H1 (cell line): ENCODE measurements around the gene ARFGEF3. TPM values are rescaled to one million over a fixed set of nuclear protein-coding genes. Genes with fewer than 3 reads are reported as not detected.

Experiments used
- CTCF ChIA-PET: fragments of 300-600 bp; sonication (Branson Sonifier 250); formaldehyde crosslinking; loops from one replicate; lab custom pipeline; 2021; ENCODE audit not compliant: partially characterized antibody; lab: Charles Lee
- POLR2A ChIA-PET: fragments of 300-600 bp; sonication (Branson Sonifier 250); formaldehyde crosslinking; loops from one replicate; lab custom pipeline; 2021; ENCODE audit warnings: inconsistent platforms; ENCODE audit not compliant: partially characterized antibody; lab: Charles Lee
- DNase-seq, 2 experiments: peaks; one replicate each; pipeline versions ENCODE4 v3.0.0 to v3.0.0-alpha.2; 2010 to 2022; ENCODE audit warnings: low spot score in 2 of 2, low read depth in 1 of 2, mixed read lengths in 1 of 2
- FAIRE-seq: peaks from 2 replicates; lab custom pipeline; 2011; peaks lifted over from hg19 to GRCh38; lab: Jason Lieb, UNC
- H2AFZ ChIP-seq: 2 replicates; pipeline ENCODE4 v1.8.1; 2012; ENCODE audit warnings: low read length, inconsistent platforms
- H2AK5ac ChIP-seq: 2 replicates; pipeline ENCODE4 v1.6.1; 2013; ENCODE audit warnings: low read depth, low read length
- H2BK120ac ChIP-seq: replicated peaks from 2 replicates; pipeline ENCODE3; 2013; ENCODE audit warnings: low read depth, low read length, inconsistent platforms
- H2BK12ac ChIP-seq: 2 replicates; pipeline ENCODE4 v1.6.1; 2013; ENCODE audit warnings: low read depth, low read length
- H2BK15ac ChIP-seq: 2 replicates; pipeline ENCODE4 v1.6.1; 2013; ENCODE audit warnings: low read length
- H2BK20ac ChIP-seq: 2 replicates; pipeline ENCODE4 v1.6.1; 2013; ENCODE audit warnings: low read length
- H2BK5ac ChIP-seq: 2 replicates; pipeline ENCODE4 v1.6.1; 2013; ENCODE audit warnings: low read depth, low read length
- H3K14ac ChIP-seq: 2 replicates; pipeline ENCODE4 v1.6.1; 2013; ENCODE audit warnings: inconsistent platforms; ENCODE audit not compliant: insufficient read length
- H3K18ac ChIP-seq: 2 replicates; pipeline ENCODE4 v1.6.1; 2013; ENCODE audit warnings: low read length; ENCODE audit errors: extremely low read depth
- H3K23ac ChIP-seq: 2 replicates; pipeline ENCODE4 v1.6.1; 2013; ENCODE audit warnings: inconsistent platforms; ENCODE audit not compliant: insufficient read length
- H3K23me2 ChIP-seq: 2 replicates; pipeline ENCODE4 v1.6.1; 2013; ENCODE audit warnings: low read depth, low read length
- H3K27ac ChIP-seq: 2 replicates; pipeline ENCODE4 v1.6.1; 2011; ENCODE audit warnings: low read depth, low read length, inconsistent platforms
- H3K27me3 ChIP-seq, 4 experiments: replicated peaks in 1 of 4; 1 replicate in 1 of 4; 2 replicates in 3 of 4; pipeline versions ENCODE4 v1.6.1 to v1.8.1; 2011 to 2013; ENCODE audit warnings: low read length in 3 of 4, mild to moderate bottlenecking in 3 of 4, inconsistent platforms in 2 of 4, mixed read lengths in 2 of 4, moderate library complexity in 1 of 4; ENCODE audit not compliant: control insufficient read depth in 3 of 4, insufficient read depth in 3 of 4; ENCODE audit errors: extremely low read depth in 1 of 4
- H3K36me3 ChIP-seq, 4 experiments: 2 replicates each; pipeline versions ENCODE4 v1.6.1 to v1.8.1; 2011 to 2013; ENCODE audit warnings: mild to moderate bottlenecking in 4 of 4, low read length in 3 of 4, moderate library complexity in 2 of 4, control low read depth in 1 of 4, inconsistent platforms in 1 of 4; ENCODE audit not compliant: insufficient read depth in 4 of 4, control insufficient read depth in 2 of 4
- H3K4ac ChIP-seq: replicated peaks from 2 replicates; pipeline ENCODE3; 2013; ENCODE audit warnings: low read length, low read depth, mixed read lengths, inconsistent platforms; ENCODE audit not compliant: insufficient read length
- H3K4me1 ChIP-seq, 4 experiments: replicated peaks in 1 of 4; 1 replicate in 1 of 4; 2 replicates in 3 of 4; pipeline versions ENCODE4 v1.6.1 to v1.8.1; 2011 to 2013; ENCODE audit warnings: low read length in 3 of 4, inconsistent platforms in 2 of 4, mixed read lengths in 1 of 4; ENCODE audit not compliant: insufficient read depth in 4 of 4, control insufficient read depth in 3 of 4
- H3K4me2 ChIP-seq, 2 experiments: 2 replicates each; pipeline versions ENCODE4 v1.6.1 to v1.8.1; 2011 to 2013; ENCODE audit warnings: low read depth in 2 of 2, low read length in 2 of 2, control low read depth in 1 of 2, inconsistent platforms in 1 of 2, mild to moderate bottlenecking in 1 of 2; ENCODE audit not compliant: insufficient read depth in 1 of 2
- H3K4me3 ChIP-seq, 4 experiments: fragments of 200-600, 300-600 bp in 1 of 4; sonication (generic), shearing (Covaris generic), sonication (Bioruptor Twin) in 1 of 4; 2 replicates each; pipeline versions ENCODE4 v1.5.1 to v1.8.1; 2011 to 2016; ENCODE audit warnings: low read length in 4 of 4, low read depth in 3 of 4, control low read depth in 2 of 4, inconsistent platforms in 2 of 4, mild to moderate bottlenecking in 2 of 4, mixed read lengths in 1 of 4, moderate library complexity in 1 of 4; ENCODE audit not compliant: insufficient read depth in 2 of 4; ENCODE audit errors: extremely low read depth in 1 of 4
- H3K56ac ChIP-seq: replicated peaks from 2 replicates; pipeline ENCODE3; 2013; ENCODE audit warnings: low read depth, mild to moderate bottlenecking, mixed read lengths, low read length, inconsistent platforms; ENCODE audit not compliant: insufficient read length
- H3K79me1 ChIP-seq: 2 replicates; pipeline ENCODE4 v1.6.1; 2013; ENCODE audit warnings: low read depth, low read length, control low read depth
- H3K79me2 ChIP-seq, 2 experiments: 2 replicates each; pipeline versions ENCODE4 v1.6.1 to v1.8.1; 2012 to 2013; ENCODE audit warnings: low read length in 2 of 2, mild to moderate bottlenecking in 2 of 2, inconsistent platforms in 1 of 2; ENCODE audit not compliant: insufficient read depth in 2 of 2, control insufficient read depth in 1 of 2
- H3K9ac ChIP-seq, 4 experiments: replicated peaks in 1 of 4; 1 replicate in 1 of 4; 2 replicates in 3 of 4; pipeline versions ENCODE4 v1.6.1 to v1.8.1; 2011 to 2013; ENCODE audit warnings: low read depth in 3 of 4, low read length in 3 of 4, control low read depth in 2 of 4, mild to moderate bottlenecking in 2 of 4, moderate library complexity in 2 of 4, inconsistent platforms in 1 of 4; ENCODE audit errors: extremely low read depth in 1 of 4
- H3K9me3 ChIP-seq, 2 experiments: 2 replicates each; pipeline versions ENCODE4 v1.6.1 to v1.8.1; 2012 to 2013; ENCODE audit warnings: mild to moderate bottlenecking in 2 of 2, moderate library complexity in 2 of 2, control low read depth in 1 of 2, inconsistent platforms in 1 of 2, low read depth in 1 of 2, low read length in 1 of 2, mixed read lengths in 1 of 2; ENCODE audit not compliant: insufficient read depth in 2 of 2
- H4K20me1 ChIP-seq, 2 experiments: replicated peaks in 1 of 2; 2 replicates each; pipeline versions ENCODE3 to v1.8.1; 2011 to 2013; ENCODE audit warnings: inconsistent platforms in 2 of 2, low read length in 2 of 2, mild to moderate bottlenecking in 1 of 2; ENCODE audit not compliant: insufficient read depth in 2 of 2, control insufficient read depth in 1 of 2
- H4K5ac ChIP-seq: 2 replicates; pipeline ENCODE4 v1.6.1; 2013; ENCODE audit warnings: low read length, low read depth, mixed read lengths, inconsistent platforms; ENCODE audit not compliant: insufficient read length
- H4K8ac ChIP-seq: 2 replicates; pipeline ENCODE4 v1.8.0; 2013; ENCODE audit warnings: mild to moderate bottlenecking, moderate library complexity, low read length, inconsistent platforms; ENCODE audit not compliant: insufficient read depth; ENCODE audit errors: extremely low read depth
- H4K91ac ChIP-seq: replicated peaks from 2 replicates; pipeline ENCODE3; 2013; ENCODE audit warnings: low read length, mixed read lengths, inconsistent platforms; ENCODE audit not compliant: insufficient read length
- RAD21 ChIP-seq, 2 experiments: IDR thresholded peaks in 1 of 2; conservative IDR thresholded peaks in 1 of 2; 2 replicates each; pipeline ENCODE4 v1.6.1; 2011; ENCODE audit warnings: low read depth in 2 of 2, low read length in 2 of 2, improper control_type of control experiment in 1 of 2, inconsistent platforms in 1 of 2, mild to moderate bottlenecking in 1 of 2, moderate library complexity in 1 of 2
- WGBS, 2 experiments: shearing (Covaris generic) in 1 of 2; methylation state at CpG; one replicate each; pipeline versions ENCODE4 v1.1.6 to v1.1.7; 2013 to 2015; ENCODE audit warnings: low lambda C conversion rate in 2 of 2, mixed read lengths in 2 of 2, inconsistent platforms in 1 of 2, low coverage in 1 of 2, missing lambda C conversion rate in 1 of 2; ENCODE audit not compliant: insufficient replicate concordance in 2 of 2, insufficient coverage in 1 of 2, insufficient read length in 1 of 2; ENCODE audit errors: extremely low coverage in 1 of 2, missing lambda C conversion rate in 1 of 2; 5-methylcytosine and 5-hydroxymethylcytosine counted together
- polyA plus RNA-seq, 7 experiments: library from polyadenylated mRNA; depleted of rRNA in 3 of 7; stranded (reverse) in 5 of 7; unstranded in 2 of 7; fragments of >200 nt in 5 of 7; fragments of 200-250 nt in 2 of 7; gene quantifications; 1 replicate in 5 of 7; 2 replicates in 1 of 7; 4 replicates in 1 of 7; pipeline versions ENCODE4 v1.2.1 to v1.2.3, GENCODE V29; 2011 to 2013; ENCODE audit warnings: missing spikeins in 2 of 7, mixed read lengths in 2 of 7
- total RNA-seq: library from RNA; stranded (reverse); fragmentation: NEBNext Ultra II Directional; extraction: Animal tissue kit (Norgen Biotek cat#: 25700); gene quantifications from 2 replicates; pipeline ENCODE4 v1.2.1, GENCODE V29; 2021
- TF ChIP-seq, protein P1 (sequence below), 3 experiments: IDR thresholded peaks; 1 replicate in 2 of 3; 2 replicates in 1 of 3; pipeline versions ENCODE4 v1.5.1 to v1.6.1; 2011; ENCODE audit warnings: low read length in 3 of 3, mild to moderate bottlenecking in 3 of 3, inconsistent platforms in 2 of 3, low read depth in 1 of 3, moderate library complexity in 1 of 3; ENCODE audit not compliant: insufficient read depth in 1 of 3; ENCODE audit errors: control extremely low read depth in 1 of 3
- TF ChIP-seq, protein P2 (sequence below): IDR thresholded peaks from 2 replicates; pipeline ENCODE4 v1.6.1; 2012; ENCODE audit warnings: low read length, inconsistent platforms

The ARFGEF3 gene
- total and polyA plus RNA-seq, 2 of the 8 experiments (the other 6 are each of a cell fraction or from before 2014, with no cell fraction given), result 5.8 to 23.2 TPM

DNA sequence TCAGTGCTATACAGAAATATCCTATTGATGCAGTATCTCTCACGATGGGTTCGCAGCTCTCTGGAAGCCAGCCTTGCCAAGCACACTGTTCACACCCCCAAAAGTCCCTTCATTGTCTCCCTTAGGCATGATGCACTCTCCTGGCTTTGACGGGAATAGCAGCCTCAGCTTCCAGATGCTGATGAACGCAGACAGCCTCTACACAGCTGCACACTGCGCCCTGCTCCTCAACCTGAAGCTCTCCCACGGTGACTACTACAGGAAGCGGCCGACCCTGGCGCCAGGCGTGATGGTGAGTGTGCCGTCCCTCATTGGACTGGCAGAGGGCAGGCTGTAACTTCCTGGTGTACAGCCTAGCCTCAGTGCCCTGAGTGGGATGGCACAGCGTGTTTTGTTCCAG is 116.6 kb downstream of the ARFGEF3 start:
- H3K14ac ChIP-seq, result no peak overlapping the region
- no peaks in the 10 kb centered on the region for H3K23me2 ChIP-seq
- no peak overlapping the region for H3K23ac ChIP-seq
- no peaks in the 10 kb centered on the region for H3K9me3 ChIP-seq
- no peak overlapping the region for H4K91ac ChIP-seq
- ChIA-PET CTCF (interaction anchor here (0.6 to 5.1 kb wide), 19 partner anchors 10 to 277 kb away, joined by 3 to 58 read pairs (median 3); no protein-coding TSS in a partner anchor), POLR2A (no interaction called here)
- no peak overlapping the region for H3K27ac ChIP-seq
- H2BK15ac ChIP-seq, result no peak overlapping the region
- no peak overlapping the region for H2AK5ac ChIP-seq
- H3K18ac ChIP-seq, result no peak overlapping the region
- H3K79me2 ChIP-seq, result no peaks in the 10 kb centered on the region
- no peak overlapping the region for H2BK5ac ChIP-seq
- H2BK12ac ChIP-seq, result no peak overlapping the region
- no peaks in the 10 kb centered on the region for H3K4me1 ChIP-seq
- no peaks in the 10 kb centered on the region for H3K27me3 ChIP-seq
- no peaks in the 10 kb centered on the region for H4K20me1 ChIP-seq
- H2BK20ac ChIP-seq, result no peak overlapping the region
- no peak overlapping the region for H3K56ac ChIP-seq
- H4K5ac ChIP-seq, result no peak overlapping the region
- DNase-seq, result peak in 1 of 2 experiments; percentile 46
- no peak overlapping the region for H2BK120ac ChIP-seq
- H3K4ac ChIP-seq, result no peak overlapping the region
- H3K4me2 ChIP-seq, result no peak overlapping the region
- 86% methylated on average over 12 of the region's 12 CpGs; no CpG with 5 or more reads in 1 of the 2 experiments for WGBS, 2 experiments
- no peak overlapping the region for H3K4me3 ChIP-seq
- H3K9ac ChIP-seq, result no peak overlapping the region
- TF ChIP-seq, protein P1, sequence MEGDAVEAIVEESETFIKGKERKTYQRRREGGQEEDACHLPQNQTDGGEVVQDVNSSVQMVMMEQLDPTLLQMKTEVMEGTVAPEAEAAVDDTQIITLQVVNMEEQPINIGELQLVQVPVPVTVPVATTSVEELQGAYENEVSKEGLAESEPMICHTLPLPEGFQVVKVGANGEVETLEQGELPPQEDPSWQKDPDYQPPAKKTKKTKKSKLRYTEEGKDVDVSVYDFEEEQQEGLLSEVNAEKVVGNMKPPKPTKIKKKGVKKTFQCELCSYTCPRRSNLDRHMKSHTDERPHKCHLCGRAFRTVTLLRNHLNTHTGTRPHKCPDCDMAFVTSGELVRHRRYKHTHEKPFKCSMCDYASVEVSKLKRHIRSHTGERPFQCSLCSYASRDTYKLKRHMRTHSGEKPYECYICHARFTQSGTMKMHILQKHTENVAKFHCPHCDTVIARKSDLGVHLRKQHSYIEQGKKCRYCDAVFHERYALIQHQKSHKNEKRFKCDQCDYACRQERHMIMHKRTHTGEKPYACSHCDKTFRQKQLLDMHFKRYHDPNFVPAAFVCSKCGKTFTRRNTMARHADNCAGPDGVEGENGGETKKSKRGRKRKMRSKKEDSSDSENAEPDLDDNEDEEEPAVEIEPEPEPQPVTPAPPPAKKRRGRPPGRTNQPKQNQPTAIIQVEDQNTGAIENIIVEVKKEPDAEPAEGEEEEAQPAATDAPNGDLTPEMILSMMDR (IDR thresholded peaks at IDR 0.05; ENCODE audit: control extremely low read depth in 1 of 3, insufficient read depth in 1 of 3, low read depth in 1 of 3, low read length in 3 of 3), result peak; percentile 53 to 68 (median 59)
- TF ChIP-seq RAD21 (IDR thresholded peaks at IDR 0.05 in 1 of 2, conservative IDR thresholded peaks at IDR 0.05 in 1 of 2; ENCODE audit: low read depth in 2 of 2, low read length in 2 of 2), result peak; percentile 60 to 69
- TF ChIP-seq, protein P2, sequence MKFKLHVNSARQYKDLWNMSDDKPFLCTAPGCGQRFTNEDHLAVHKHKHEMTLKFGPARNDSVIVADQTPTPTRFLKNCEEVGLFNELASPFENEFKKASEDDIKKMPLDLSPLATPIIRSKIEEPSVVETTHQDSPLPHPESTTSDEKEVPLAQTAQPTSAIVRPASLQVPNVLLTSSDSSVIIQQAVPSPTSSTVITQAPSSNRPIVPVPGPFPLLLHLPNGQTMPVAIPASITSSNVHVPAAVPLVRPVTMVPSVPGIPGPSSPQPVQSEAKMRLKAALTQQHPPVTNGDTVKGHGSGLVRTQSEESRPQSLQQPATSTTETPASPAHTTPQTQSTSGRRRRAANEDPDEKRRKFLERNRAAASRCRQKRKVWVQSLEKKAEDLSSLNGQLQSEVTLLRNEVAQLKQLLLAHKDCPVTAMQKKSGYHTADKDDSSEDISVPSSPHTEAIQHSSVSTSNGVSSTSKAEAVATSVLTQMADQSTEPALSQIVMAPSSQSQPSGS, result no peak
- TF ChIP-seq, all 59 proteins: peak for 2
- Histone ChIP-seq H3K36me3 (peaks cover 0 to 8% (median 1%) of the 10 kb centered on the region in 4 experiments; a peak in 2 of 8 replicates), H2AFZ (no peak overlapping the region), H4K8ac (no peak overlapping the region), H3K79me1 (no peaks in the 10 kb centered on the region)
- no peak for FAIRE-seq
